ENCODE measurements around the gene CTNNB1.

CTNNB1 gene

GRCh38 chr3:41216422-41216821 is 17.1 kb downstream of the CTNNB1 start:
- DNase-seq (ENCODE audit: low read depth, low spot score), result no peak
- ChIA-PET CTCF (interaction anchor here (1.1 kb wide), 1 partner anchor 14 kb away, joined by 4 read pairs; no protein-coding TSS in a partner anchor), POLR2A (no interaction called here)
- no peak for TF ChIP-seq CTCF (IDR thresholded peaks at IDR 0.05; ENCODE audit: insufficient read depth, low read length, missing control alignments)
- H3K4me3 ChIP-seq (ENCODE audit: low read depth, low read length), result no peak overlapping the region

- no peak for DNase-seq (ENCODE audit: low read depth, low spot score)
- no peak overlapping the region for H3K4me3 ChIP-seq (ENCODE audit: low read depth, low read length)
- ChIA-PET CTCF (interaction anchor here (0.9 to 1.1 kb wide), 2 partner anchors 13 to 15 kb away, joined by 3 to 4 read pairs; no protein-coding TSS in a partner anchor), POLR2A (no interaction called here)
- no peak for TF ChIP-seq CTCF (IDR thresholded peaks at IDR 0.05; ENCODE audit: insufficient read depth, low read length, missing control alignments)
Observed at GRCh38 chr3:41216993-41217392, 17.7 kb downstream of the CTNNB1 start.

GRCh38 chr3:41219424-41219823 is 20.1 kb downstream of the CTNNB1 start:
- ChIA-PET CTCF (interaction anchor here (1.2 to 1.5 kb wide), 3 partner anchors 15 to 497 kb away, joined by 3 read pairs; no protein-coding TSS in a partner anchor), POLR2A (interaction anchor here (0.6 kb wide), 1 partner anchor 20 kb away, joined by 4 read pairs; the partner anchor contains the start of gene CTNNB1)

GRCh38 chr3:41220906-41221677 is 21.8 kb downstream of the CTNNB1 start:
- ChIA-PET CTCF (no interaction called here), POLR2A (interaction anchor here (1.0 kb wide), 1 partner anchor 22 kb away, joined by 3 read pairs; the partner anchor contains the start of gene CTNNB1)
- DNase-seq (ENCODE audit: low read depth, low spot score), result no peak
- no peak for TF ChIP-seq CTCF (IDR thresholded peaks at IDR 0.05; ENCODE audit: insufficient read depth, low read length, missing control alignments)
- no peak overlapping the region for H3K4me3 ChIP-seq (ENCODE audit: low read depth, low read length)

More at GRCh38 chr3:41219424-41219823, 20.1 kb downstream of the CTNNB1 start:
- no peak for DNase-seq (ENCODE audit: low read depth, low spot score)
- H3K4me3 ChIP-seq (ENCODE audit: low read depth, low read length), result no peak overlapping the region
- no peak for TF ChIP-seq CTCF (IDR thresholded peaks at IDR 0.05; ENCODE audit: insufficient read depth, low read length, missing control alignments)

- ChIA-PET POLR2A (no interaction called here), CTCF (no interaction called here)
- no peak for DNase-seq (ENCODE audit: low read depth, low spot score)
- TF ChIP-seq CTCF (IDR thresholded peaks at IDR 0.05; ENCODE audit: insufficient read depth, low read length, missing control alignments), result no peak
- H3K4me3 ChIP-seq (ENCODE audit: low read depth, low read length), result no peak overlapping the region
Observed at GRCh38 chr3:41222012-41222411, 22.7 kb downstream of the CTNNB1 start.

DNA sequence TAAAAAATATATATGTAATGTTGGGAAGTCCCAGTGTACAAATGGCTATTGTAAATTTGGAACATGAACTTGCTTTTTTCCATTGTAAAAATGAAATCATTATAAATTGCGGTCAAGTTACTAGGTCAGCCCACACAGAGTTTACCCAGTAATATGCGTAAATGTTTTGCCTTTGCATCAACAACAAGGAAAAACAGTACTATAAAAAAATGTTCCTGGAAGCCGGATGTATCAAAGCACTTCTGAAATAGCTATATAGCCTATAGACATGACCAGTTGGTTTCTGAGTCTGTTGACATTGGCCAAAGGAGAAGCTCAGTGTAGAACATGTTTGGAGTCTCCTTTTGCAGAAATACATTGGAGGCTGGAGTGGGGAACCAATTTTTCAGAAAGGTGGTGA is 23.2 kb downstream of the CTNNB1 start:
- no peak for TF ChIP-seq CTCF (IDR thresholded peaks at IDR 0.05; ENCODE audit: insufficient read depth, low read length, missing control alignments)
- no peak for DNase-seq (ENCODE audit: low read depth, low spot score)
- CTCF ChIA-PET, result no interaction called here
- no peak overlapping the region for H3K4me3 ChIP-seq (ENCODE audit: low read depth, low read length)
- POLR2A ChIA-PET, result no interaction called here
